ENCODE measurements around the gene CLC.

CLC gene

GRCh38 chr19:39684267-39684666, 53.6 kb downstream of the CLC start:
- intact Hi-C loops (cut with DNase I; ENCODE audit: low total_unique reads), result no loop called here
- DNase-seq, result no peak
- Histone ChIP-seq H3K27ac (no peak overlapping the region), H3K27me3 (no peaks in the 10 kb centered on the region), H3K4me1 (no peaks in the 10 kb centered on the region), H3K36me3 (no peaks in the 10 kb centered on the region), H3K4me3 (no peak overlapping the region), H3K9me3 (no peaks in the 10 kb centered on the region)
- TF ChIP-seq CTCF (IDR thresholded peaks at IDR 0.05), result no peak

GRCh38 chr19:39681416-39681815, 56.4 kb downstream of the CLC start:
- H3K4me3 ChIP-seq, result no peak overlapping the region
- DNase-seq, result no peak
- no peak overlapping the region for H3K27ac ChIP-seq
- intact Hi-C loops (cut with DNase I; ENCODE audit: low total_unique reads), result no loop called here
- no peaks in the 10 kb centered on the region for H3K36me3 ChIP-seq
- TF ChIP-seq CTCF (IDR thresholded peaks at IDR 0.05), result no peak
- H3K4me1 ChIP-seq, result peaks cover 0 to 4% (median 0%) of the 10 kb centered on the region in 4 donors
- no peaks in the 10 kb centered on the region for H3K9me3 ChIP-seq
- H3K27me3 ChIP-seq, result no peaks in the 10 kb centered on the region
